ENCODE data around the gene PTPRT.

GRCh38 chr20:42496595-42496994, 693.1 kb downstream of the PTPRT start:
- TF ChIP-seq, protein P1, sequence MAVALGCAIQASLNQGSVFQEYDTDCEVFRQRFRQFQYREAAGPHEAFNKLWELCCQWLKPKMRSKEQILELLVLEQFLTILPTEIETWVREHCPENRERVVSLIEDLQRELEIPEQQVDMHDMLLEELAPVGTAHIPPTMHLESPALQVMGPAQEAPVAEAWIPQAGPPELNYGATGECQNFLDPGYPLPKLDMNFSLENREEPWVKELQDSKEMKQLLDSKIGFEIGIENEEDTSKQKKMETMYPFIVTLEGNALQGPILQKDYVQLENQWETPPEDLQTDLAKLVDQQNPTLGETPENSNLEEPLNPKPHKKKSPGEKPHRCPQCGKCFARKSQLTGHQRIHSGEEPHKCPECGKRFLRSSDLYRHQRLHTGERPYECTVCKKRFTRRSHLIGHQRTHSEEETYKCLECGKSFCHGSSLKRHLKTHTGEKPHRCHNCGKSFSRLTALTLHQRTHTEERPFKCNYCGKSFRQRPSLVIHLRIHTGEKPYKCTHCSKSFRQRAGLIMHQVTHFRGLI (tag by site-specific recombination; IDR thresholded peaks at IDR 0.05): no peak
- TF ChIP-seq ZNF792 (tag by site-specific recombination; IDR thresholded peaks at IDR 0.05): no peak
- TF ChIP-seq, protein P2, sequence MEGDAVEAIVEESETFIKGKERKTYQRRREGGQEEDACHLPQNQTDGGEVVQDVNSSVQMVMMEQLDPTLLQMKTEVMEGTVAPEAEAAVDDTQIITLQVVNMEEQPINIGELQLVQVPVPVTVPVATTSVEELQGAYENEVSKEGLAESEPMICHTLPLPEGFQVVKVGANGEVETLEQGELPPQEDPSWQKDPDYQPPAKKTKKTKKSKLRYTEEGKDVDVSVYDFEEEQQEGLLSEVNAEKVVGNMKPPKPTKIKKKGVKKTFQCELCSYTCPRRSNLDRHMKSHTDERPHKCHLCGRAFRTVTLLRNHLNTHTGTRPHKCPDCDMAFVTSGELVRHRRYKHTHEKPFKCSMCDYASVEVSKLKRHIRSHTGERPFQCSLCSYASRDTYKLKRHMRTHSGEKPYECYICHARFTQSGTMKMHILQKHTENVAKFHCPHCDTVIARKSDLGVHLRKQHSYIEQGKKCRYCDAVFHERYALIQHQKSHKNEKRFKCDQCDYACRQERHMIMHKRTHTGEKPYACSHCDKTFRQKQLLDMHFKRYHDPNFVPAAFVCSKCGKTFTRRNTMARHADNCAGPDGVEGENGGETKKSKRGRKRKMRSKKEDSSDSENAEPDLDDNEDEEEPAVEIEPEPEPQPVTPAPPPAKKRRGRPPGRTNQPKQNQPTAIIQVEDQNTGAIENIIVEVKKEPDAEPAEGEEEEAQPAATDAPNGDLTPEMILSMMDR (tag by site-specific recombination; IDR thresholded peaks at IDR 0.05): no peak
- no peak for TF ChIP-seq ZNF629 (tag by site-specific recombination; IDR thresholded peaks at IDR 0.05)
- TF ChIP-seq, protein P3, sequence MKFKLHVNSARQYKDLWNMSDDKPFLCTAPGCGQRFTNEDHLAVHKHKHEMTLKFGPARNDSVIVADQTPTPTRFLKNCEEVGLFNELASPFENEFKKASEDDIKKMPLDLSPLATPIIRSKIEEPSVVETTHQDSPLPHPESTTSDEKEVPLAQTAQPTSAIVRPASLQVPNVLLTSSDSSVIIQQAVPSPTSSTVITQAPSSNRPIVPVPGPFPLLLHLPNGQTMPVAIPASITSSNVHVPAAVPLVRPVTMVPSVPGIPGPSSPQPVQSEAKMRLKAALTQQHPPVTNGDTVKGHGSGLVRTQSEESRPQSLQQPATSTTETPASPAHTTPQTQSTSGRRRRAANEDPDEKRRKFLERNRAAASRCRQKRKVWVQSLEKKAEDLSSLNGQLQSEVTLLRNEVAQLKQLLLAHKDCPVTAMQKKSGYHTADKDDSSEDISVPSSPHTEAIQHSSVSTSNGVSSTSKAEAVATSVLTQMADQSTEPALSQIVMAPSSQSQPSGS (tag by site-specific recombination; IDR thresholded peaks at IDR 0.05; ENCODE audit: low read depth): no peak
- TF ChIP-seq, protein P4, sequence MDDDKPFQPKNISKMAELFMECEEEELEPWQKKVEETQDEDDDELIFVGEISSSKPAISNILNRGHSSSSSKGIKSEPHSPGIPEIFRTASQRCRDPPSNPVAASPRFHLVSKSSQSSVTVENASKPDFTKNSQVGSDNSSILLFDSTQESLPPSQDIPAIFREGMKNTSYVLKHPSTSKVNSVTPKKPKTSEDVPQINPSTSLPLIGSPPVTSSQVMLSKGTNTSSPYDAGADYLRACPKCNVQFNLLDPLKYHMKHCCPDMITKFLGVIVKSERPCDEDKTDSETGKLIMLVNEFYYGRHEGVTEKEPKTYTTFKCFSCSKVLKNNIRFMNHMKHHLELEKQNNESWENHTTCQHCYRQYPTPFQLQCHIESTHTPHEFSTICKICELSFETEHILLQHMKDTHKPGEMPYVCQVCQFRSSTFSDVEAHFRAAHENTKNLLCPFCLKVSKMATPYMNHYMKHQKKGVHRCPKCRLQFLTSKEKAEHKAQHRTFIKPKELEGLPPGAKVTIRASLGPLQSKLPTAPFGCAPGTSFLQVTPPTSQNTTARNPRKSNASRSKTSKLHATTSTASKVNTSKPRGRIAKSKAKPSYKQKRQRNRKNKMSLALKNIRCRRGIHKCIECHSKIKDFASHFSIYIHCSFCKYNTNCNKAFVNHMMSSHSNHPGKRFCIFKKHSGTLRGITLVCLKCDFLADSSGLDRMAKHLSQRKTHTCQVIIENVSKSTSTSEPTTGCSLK (tag by site-specific recombination; IDR thresholded peaks at IDR 0.05): no peak
- TF ChIP-seq PATZ1 (tag by site-specific recombination; IDR thresholded peaks at IDR 0.05): no peak
- TF ChIP-seq ZNF433 (tag by site-specific recombination; IDR thresholded peaks at IDR 0.05; ENCODE audit: low read depth): no peak
- no peak for TF ChIP-seq BCL11A (tag by site-specific recombination; IDR thresholded peaks at IDR 0.05; ENCODE audit: low read depth)
- no peak for TF ChIP-seq ZNF544 (tag by site-specific recombination; IDR thresholded peaks at IDR 0.05)
- no peak for TF ChIP-seq ZNF704 (tag by site-specific recombination; IDR thresholded peaks at IDR 0.05)
- TF ChIP-seq YY1 (tag by site-specific recombination; IDR thresholded peaks at IDR 0.05): no peak
- no peak for TF ChIP-seq TCF7L2 (IDR thresholded peaks at IDR 0.05; ENCODE audit: borderline replicate concordance, low read depth, low read length)
